Stimulated activated CD4-positive, alpha-beta T cell treated with anti-CD3 and anti-CD28 coated beads, Interleukin-12 subunit alpha, Interleukin-12 subunit beta, amount 100 ng/mL, for 24 hours (primary cell): ENCODE data around the gene OPCML.

Experiments used
- DNase-seq, 2 experiments: peaks; one replicate each; pipeline ENCODE4 v3.0.0-alpha.2; 2020; ENCODE audit warnings: low read depth in 2 of 2

Gene OPCML

GRCh38 chr11:133541021-133541719 lies 8.9 kb upstream of the OPCML start:
- no peak for DNase-seq

GRCh38 chr11:133536198-133536597 lies 3.9 kb upstream of the OPCML start:
- DNase-seq: no peak

- no peak for DNase-seq
Measured at GRCh38 chr11:133533205-133533604, 904 bp upstream of the OPCML start.

- DNase-seq: no peak
Measured at GRCh38 chr11:133531458-133531857, 843 bp downstream of the OPCML start.

GRCh38 chr11:133530501-133530835 lies 1.8 kb downstream of the OPCML start:
- no peak for DNase-seq

GRCh38 chr11:133529807-133530500 lies 2.3 kb downstream of the OPCML start:
- DNase-seq: no peak

- no peak for DNase-seq
Measured at GRCh38 chr11:133526790-133527189, 5.5 kb downstream of the OPCML start.

GRCh38 chr11:133525976-133526375 lies 6.3 kb downstream of the OPCML start:
- DNase-seq: no peak

- no peak for DNase-seq
Measured at GRCh38 chr11:133524488-133524887, 7.8 kb downstream of the OPCML start.

- no peak for DNase-seq
Measured at GRCh38 chr11:133522344-133522743, 10.0 kb downstream of the OPCML start.

GRCh38 chr11:133521502-133521901 lies 10.8 kb downstream of the OPCML start:
- no peak for DNase-seq

GRCh38 chr11:133520707-133521106 lies 11.6 kb downstream of the OPCML start:
- no peak for DNase-seq

GRCh38 chr11:133519560-133519959 lies 12.7 kb downstream of the OPCML start:
- no peak for DNase-seq

- no peak for DNase-seq
Measured at GRCh38 chr11:133518702-133519264, 13.5 kb downstream of the OPCML start.

- no peak for DNase-seq
Measured at GRCh38 chr11:133516845-133517244, 15.5 kb downstream of the OPCML start.

- no peak for DNase-seq
Measured at GRCh38 chr11:133515107-133515506, 17.2 kb downstream of the OPCML start.

GRCh38 chr11:133509924-133510697 lies 22.2 kb downstream of the OPCML start:
- DNase-seq: no peak

- DNase-seq: no peak
Measured at GRCh38 chr11:133508468-133508867, 23.8 kb downstream of the OPCML start.

GRCh38 chr11:133507185-133507584 lies 25.1 kb downstream of the OPCML start:
- no peak for DNase-seq

- DNase-seq: no peak
Measured at GRCh38 chr11:133506551-133507094, 25.7 kb downstream of the OPCML start.

- no peak for DNase-seq
Measured at GRCh38 chr11:133506023-133506422, 26.3 kb downstream of the OPCML start.

GRCh38 chr11:133504906-133505305 lies 27.4 kb downstream of the OPCML start:
- no peak for DNase-seq
